Gastrocnemius medialis (tissue), 4 donors: ENCODE measurements around the gene RUSF1. TPM values are rescaled to one million over a fixed set of nuclear protein-coding genes. Genes with fewer than 3 reads are reported as not detected.
A peak's percentile ranks its signal among the peaks of the same experiment; 100 is the strongest.
"Not testable (repeated sequence)": the region's sequence is repeated elsewhere in the genome, so short reads cannot be mapped to it uniquely, and the experiment has no call there.

Experiments used
- ATAC-seq, 2 donors: fragments of 150-250 bp; one replicate each; pipeline ENCODE4 v1.9.1; 2016
- DNase-seq, 2 donors: peaks; one replicate each; pipeline ENCODE4 v3.0.0-alpha.2; 2019
- H3K27ac ChIP-seq, 4 donors: fragments of 200-600 bp; sonication (generic); 1 replicate in 1 of 4; 2 replicates in 3 of 4; pipeline ENCODE4 v1.5.1; 2016 to 2018; ENCODE audit warnings: mild to moderate bottlenecking in 2 of 4, moderate library complexity in 1 of 4
- H3K27me3 ChIP-seq, 3 donors: fragments of 200-600 bp; sonication (generic) in 2 of 3; 1 replicate in 1 of 3; 2 replicates in 2 of 3; pipeline versions ENCODE4 v1.5.1 to v1.6.0; 2016 to 2019; ENCODE audit warnings: mild to moderate bottlenecking in 1 of 3, moderate library complexity in 1 of 3
- H3K36me3 ChIP-seq, 2 donors: fragments of 200-600 bp; sonication (generic) in 1 of 2; one replicate each; pipeline ENCODE4 v1.5.1; 2017 to 2018
- H3K4me1 ChIP-seq, 2 donors: fragments of 200-600 bp; sonication (generic) in 1 of 2; one replicate each; pipeline ENCODE4 v1.5.1; 2016 to 2017; ENCODE audit warnings: mild to moderate bottlenecking in 2 of 2
- H3K4me3 ChIP-seq, 4 donors: fragments of 200-600 bp; sonication (generic) in 3 of 4; 1 replicate in 1 of 4; 2 replicates in 3 of 4; pipeline ENCODE4 v1.5.1; 2016 to 2019; ENCODE audit warnings: mild to moderate bottlenecking in 2 of 4
- H3K9me3 ChIP-seq, 3 donors: fragments of 200-600 bp; sonication (generic) in 2 of 3; 1 replicate in 1 of 3; 2 replicates in 2 of 3; pipeline ENCODE4 v1.5.1; 2016 to 2019
- CTCF ChIP-seq, 5 experiments: fragments of 450-650 bp in 3 of 5; fragments of 200-600 bp in 2 of 5; sonication (generic) in 2 of 5; IDR thresholded peaks in 4 of 5; conservative IDR thresholded peaks in 1 of 5; 1 replicate in 4 of 5; 2 replicates in 1 of 5; pipeline ENCODE4 v1.5.1; 2016 to 2019; ENCODE audit warnings: antibody characterized with exemption in 5 of 5, mild to moderate bottlenecking in 3 of 5, moderate library complexity in 3 of 5
- POLR2A ChIP-seq, 2 donors: fragments of 450-650 bp; IDR thresholded peaks; one replicate each; pipeline ENCODE4 v1.6.1; 2017; ENCODE audit warnings: antibody characterized with exemption in 2 of 2, mild to moderate bottlenecking in 2 of 2, moderate library complexity in 2 of 2
- in situ Hi-C, 4 donors: fragments of 200-750 bp; cut with MboI; loops; one replicate each; pipeline versions ENCODE4 v1.15.0 to v1.8.0; 2017; ENCODE audit warnings: low sequenced_read_pairs in 4 of 4
- intact Hi-C: fragments of 100-400 bp; cut with DNase I; formaldehyde crosslinking; loops from one replicate; pipeline ENCODE4 v1.15.1; 2023; ENCODE audit warnings: low total_unique reads
- total RNA-seq, 4 donors: library from RNA; depleted of rRNA; stranded (reverse); fragments of >200 nt; gene quantifications; one replicate each; pipeline versions ENCODE4 v1.1.0 to v1.2.3, GENCODE V29; 2016

Gene RUSF1
- total RNA-seq, 4 donors from 2014 or later: 6.7 to 15.1 (median 8.5) TPM

GRCh38 chr16:31527734-31528274 lies 19.6 kb upstream of the RUSF1 start, which contains the start of gene AHSP:
Gene AHSP, plus strand, starts transcription at chr16:31527900. Its CDS starts 240 bp downstream, at chr16:31528140.
- H3K4me3 ChIP-seq: peak within 1 kb of the TSS; percentile 30 to 38 (median 34)
- no peaks in the 10 kb centered on the region for H3K9me3 ChIP-seq
- ATAC-seq (no peak), DNase-seq (no peak)
- peaks cover 0 to 4% of the 10 kb centered on the region in 2 donors for H3K4me1 ChIP-seq
- intact Hi-C loops (no loop called here), in situ Hi-C loops (no loop called here)
- H3K27me3 ChIP-seq: peaks cover 22 to 49% (median 34%) of the 10 kb centered on the region in 3 donors
- no peak for TF ChIP-seq POLR2A (IDR thresholded peaks at IDR 0.05)
- TF ChIP-seq CTCF (IDR thresholded peaks at IDR 0.05 in 4 of 5, conservative IDR thresholded peaks at IDR 0.05 in 1 of 5): no peak
- no peak within 1 kb of the TSS for H3K27ac ChIP-seq
- H3K36me3 ChIP-seq: no peaks in the 10 kb centered on the region

GRCh38 chr16:31525113-31525512 lies 16.9 kb upstream of the RUSF1 start:
- peaks cover 18 to 27% (median 25%) of the 10 kb centered on the region in 3 donors for H3K27me3 ChIP-seq
- H3K27ac ChIP-seq: no peak overlapping the region
- in situ Hi-C loops: no loop called here
- no peak overlapping the region for H3K4me3 ChIP-seq
- H3K9me3 ChIP-seq: no peaks in the 10 kb centered on the region
- intact Hi-C loops: no loop called here
- peaks cover 0 to 4% of the 10 kb centered on the region in 2 donors for H3K4me1 ChIP-seq
- DNase-seq (no peak), ATAC-seq (no peak)
- no peak for TF ChIP-seq CTCF (IDR thresholded peaks at IDR 0.05 in 4 of 5, conservative IDR thresholded peaks at IDR 0.05 in 1 of 5)
- no peak for TF ChIP-seq POLR2A (IDR thresholded peaks at IDR 0.05)
- H3K36me3 ChIP-seq: no peaks in the 10 kb centered on the region

- H3K36me3 ChIP-seq, H3K9me3 ChIP-seq, H3K27ac ChIP-seq, H3K4me3 ChIP-seq, H3K4me1 ChIP-seq, intact Hi-C loops, ATAC-seq, DNase-seq: not testable (repeated sequence)
- H3K27me3 ChIP-seq: peaks cover 14 to 20% (median 15%) of the 10 kb centered on the region in 3 donors
- in situ Hi-C loops: loop anchor here in 3 of 4 donors (25.0 kb wide), 3 partner anchors 189 to 364 kb away; partner anchors contain the start of gene ZNF267 (in 2 of the 3)
Observed at GRCh38 chr16:31523768-31524167, 15.6 kb upstream of the RUSF1 start.

GRCh38 chr16:31522071-31522470 lies 13.9 kb upstream of the RUSF1 start:
- ATAC-seq: no peak
- H3K27me3 ChIP-seq: peaks cover under 1 to 3% (median 3%) of the 10 kb centered on the region in 3 donors
- in situ Hi-C loops: loop anchor here in 3 of 4 donors (25.0 kb wide), 3 partner anchors 190 to 365 kb away; partner anchors contain the start of gene ZNF267 (in 2 of the 3)

More at GRCh38 chr16:31522071-31522470, 13.9 kb upstream of the RUSF1 start:
- H3K4me1 ChIP-seq: no peaks in the 10 kb centered on the region
- H3K36me3 ChIP-seq: no peaks in the 10 kb centered on the region
- intact Hi-C loops: no loop called here
- no peak overlapping the region for H3K27ac ChIP-seq
- H3K9me3 ChIP-seq: no peaks in the 10 kb centered on the region
- no peak overlapping the region for H3K4me3 ChIP-seq
- DNase-seq: no peak
- TF ChIP-seq POLR2A (IDR thresholded peaks at IDR 0.05): no peak
- no peak for TF ChIP-seq CTCF (IDR thresholded peaks at IDR 0.05 in 4 of 5, conservative IDR thresholded peaks at IDR 0.05 in 1 of 5)
